Daoy (cell line): ENCODE data around the gene COL27A1. TPM values are rescaled to one million over a fixed set of nuclear protein-coding genes. Genes with fewer than 3 reads are reported as not detected.
A peak's percentile ranks its signal among the peaks of the same experiment; 100 is the strongest.

Source experiments
- DNase-seq: peaks from one replicate; pipeline ENCODE4 v3.0.0-alpha.2; 2015; ENCODE audit warnings: low read depth
- total RNA-seq: library from RNA; depleted of rRNA; stranded (reverse); fragments of >200 nt; shearing (Covaris generic); gene quantifications from 2 replicates; pipeline ENCODE4 v1.2.3, GENCODE V29; 2014

The COL27A1 gene
- total RNA-seq, 1 experiment from 2014 or later, result 7.8 TPM

GRCh38 chr9:114286146-114286679 is 130.9 kb downstream of the COL27A1 start:
- DNase-seq, result peak; percentile 7

- peak; percentile 25 for DNase-seq
Measured at GRCh38 chr9:114287001-114287762, 131.8 kb downstream of the COL27A1 start.

GRCh38 chr9:114287763-114288192 is 132.4 kb downstream of the COL27A1 start:
- DNase-seq, result no peak

- DNase-seq, result peak; percentile 89
Measured at GRCh38 chr9:114288193-114289091, 133.1 kb downstream of the COL27A1 start.

GRCh38 chr9:114289106-114289505 is 133.8 kb downstream of the COL27A1 start:
- DNase-seq, result no peak

- no peak for DNase-seq
Measured at GRCh38 chr9:114289571-114290481, 134.5 kb downstream of the COL27A1 start.

GRCh38 chr9:114290561-114290986 is 135.2 kb downstream of the COL27A1 start:
- no peak for DNase-seq

GRCh38 chr9:114291064-114291474 is 135.7 kb downstream of the COL27A1 start:
- DNase-seq, result peak; percentile 77

GRCh38 chr9:114291886-114292590 is 136.7 kb downstream of the COL27A1 start:
- no peak for DNase-seq

GRCh38 chr9:114294664-114295063 is 139.3 kb downstream of the COL27A1 start:
- DNase-seq, result no peak

- no peak for DNase-seq
Measured at GRCh38 chr9:114296338-114296737, 141.0 kb downstream of the COL27A1 start.

- no peak for DNase-seq
Measured at GRCh38 chr9:114299286-114300152, 144.2 kb downstream of the COL27A1 start.

GRCh38 chr9:114300153-114300845 is 145.0 kb downstream of the COL27A1 start:
- DNase-seq, result no peak

- DNase-seq, result no peak
Measured at GRCh38 chr9:114300846-114301797, 145.8 kb downstream of the COL27A1 start.

GRCh38 chr9:114301798-114302565 is 146.6 kb downstream of the COL27A1 start:
- DNase-seq, result no peak

GRCh38 chr9:114302727-114303126 is 147.4 kb downstream of the COL27A1 start:
- DNase-seq, result no peak

GRCh38 chr9:114303571-114303970 is 148.2 kb downstream of the COL27A1 start:
- no peak for DNase-seq
